C4-2B (cell line): ENCODE measurements around the gene AAK1.

ENCODE experiments used
- CTCF ChIP-seq: fragments of 450-650 bp; conservative IDR thresholded peaks from 2 replicates; pipeline ENCODE4 v1.5.1; 2017; ENCODE audit warnings: mild to moderate bottlenecking
- ZFX ChIP-seq: fragments of 450-650 bp; IDR thresholded peaks from 2 replicates; pipeline ENCODE4 v1.6.1; 2017

GRCh38 chr2:69501301-69501700 is 142.2 kb downstream of the AAK1 start:
- TF ChIP-seq CTCF, result no peak
- no peak for TF ChIP-seq ZFX
